NCI-H748 treated with DMSO at 0.1 percent for 48 hours (cell line): Measurements from ENCODE around the gene SAA2.
A peak's percentile ranks its signal among the peaks of the same experiment; 100 is the strongest.
"Not testable (repeated sequence)": the region's sequence is repeated elsewhere in the genome, so short reads cannot be mapped to it uniquely, and the experiment has no call there.

Experiments used
- DNase-seq: peaks from one replicate; lab custom pipeline; 2025; lab: John Stamatoyannopoulos, UW

The SAA2 gene

DNA sequence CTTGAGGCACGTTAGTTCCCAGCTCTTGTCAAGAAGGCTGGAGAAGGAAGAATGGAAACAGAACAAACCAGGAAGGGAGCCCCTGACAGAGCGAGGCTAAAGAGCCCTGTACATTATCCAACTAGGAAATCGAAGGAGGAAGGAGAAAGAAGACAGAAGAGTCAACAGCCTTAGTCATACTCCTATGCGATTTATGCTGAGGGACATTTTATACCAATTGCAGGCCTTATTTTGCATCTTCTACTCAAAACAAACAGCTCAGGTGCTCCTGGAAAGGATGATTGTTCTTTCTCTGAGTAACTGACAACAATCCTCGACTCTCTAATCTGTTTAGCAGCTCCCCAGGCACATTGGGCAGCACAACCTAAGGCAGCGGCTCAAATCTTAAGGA lies 1.3 kb downstream of the SAA2 start:
- not testable (repeated sequence) for DNase-seq

DNA sequence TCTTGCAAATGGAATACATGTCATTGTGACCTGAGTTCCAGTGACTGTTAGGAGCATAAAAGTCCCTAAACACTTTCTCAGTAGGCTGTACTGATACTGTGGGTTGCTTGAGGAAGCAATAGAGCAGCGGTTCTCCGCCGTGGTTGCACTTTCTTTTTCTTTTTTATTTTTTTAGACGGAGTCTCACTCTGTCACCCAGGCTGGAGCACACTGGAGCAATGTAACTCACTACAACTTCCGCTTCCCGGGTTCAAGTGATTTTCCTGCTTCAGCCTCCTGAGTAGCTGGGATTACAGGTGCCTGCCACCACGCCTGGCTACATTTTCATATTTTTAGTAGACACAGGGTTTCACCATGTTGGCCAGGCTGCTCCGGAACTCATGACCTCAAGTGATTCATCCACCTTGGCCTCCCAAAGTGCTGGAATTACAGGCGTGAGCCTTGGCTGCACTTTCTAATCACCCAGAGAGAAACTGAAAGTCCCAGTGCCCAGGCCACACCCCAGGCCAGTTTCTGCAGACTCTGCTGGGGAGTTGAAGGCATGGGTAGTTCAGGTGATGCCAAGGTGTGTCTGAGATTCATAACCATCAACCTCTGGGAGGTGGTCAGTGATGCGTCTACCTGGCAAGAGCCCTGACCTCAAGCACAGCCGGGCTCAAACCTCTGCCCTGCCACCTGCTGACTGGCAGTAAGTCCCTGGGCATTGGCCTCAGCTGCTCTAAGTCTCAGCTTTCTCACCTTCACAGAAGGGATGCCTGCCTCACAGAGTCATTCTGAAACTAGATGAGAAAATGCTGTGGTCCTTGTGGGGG lies 1.9 kb downstream of the SAA2 start:
- DNase-seq, result not testable (repeated sequence)

DNA sequence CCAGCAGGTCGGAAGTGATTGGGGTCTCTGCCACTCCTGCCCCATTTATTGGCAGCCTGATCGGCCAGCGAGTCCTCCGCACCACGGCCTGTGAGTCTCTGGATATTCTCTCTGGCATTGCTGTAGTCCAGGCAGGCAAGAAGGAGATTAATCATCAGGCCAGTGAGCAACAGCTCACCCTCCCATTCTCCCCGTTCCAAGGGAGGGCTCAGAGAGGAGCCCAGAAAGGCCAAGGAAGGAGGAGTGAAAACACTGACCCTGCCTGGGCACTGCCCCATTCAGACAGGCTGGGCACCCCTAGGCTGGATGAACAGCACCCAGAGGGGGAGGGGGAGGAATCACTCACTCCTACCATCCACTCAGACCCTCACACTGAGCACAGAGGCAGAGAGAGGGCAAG lies 3.1 kb downstream of the SAA2 start:
- DNase-seq, result no peak

GRCh38 chr11:18243783-18244362 lies 4.6 kb downstream of the SAA2 start:
- DNase-seq, result peak; percentile 70

GRCh38 chr11:18239655-18240054 lies 8.8 kb downstream of the SAA2 start:
- no peak for DNase-seq

DNA sequence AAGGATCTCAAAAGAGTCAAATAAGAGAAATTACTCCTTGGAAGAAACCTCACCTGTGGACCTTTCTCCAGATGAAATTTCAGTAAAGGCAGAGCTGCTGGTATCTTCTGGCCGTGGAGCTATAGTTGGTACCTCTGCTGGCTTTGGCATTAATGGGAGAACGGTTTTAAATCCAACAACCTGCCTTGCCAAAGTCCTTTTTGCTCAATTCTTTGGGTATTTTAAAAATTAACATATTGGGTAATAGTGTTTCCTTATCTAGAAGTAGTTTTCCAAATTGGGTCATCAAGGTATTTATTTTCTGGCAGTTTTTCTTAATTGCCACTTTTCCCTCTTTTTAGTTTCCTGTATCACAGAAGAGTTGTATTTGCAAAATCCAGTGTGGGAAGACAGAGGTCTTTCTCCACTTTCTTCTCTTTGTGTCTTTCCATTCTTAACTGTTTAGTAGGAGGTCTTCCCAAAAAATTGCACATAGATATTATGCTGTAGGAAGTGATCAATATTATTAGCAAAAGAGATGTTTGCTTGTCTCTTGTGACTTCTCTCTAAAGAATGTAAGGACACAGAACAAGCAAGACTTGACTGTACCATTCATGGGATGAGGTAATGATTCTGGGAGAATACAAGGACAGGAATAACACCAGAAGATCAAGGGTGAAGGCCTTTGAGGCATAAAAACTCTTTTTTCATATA lies 11.7 kb downstream of the SAA2 start, which contains the start of gene SAA4:
SAA4 (minus strand) TSS at position 139 of the 693 bp plus-strand sequence. CDS start 876 bp downstream, outside the sequence.
- no peak for DNase-seq

DNA sequence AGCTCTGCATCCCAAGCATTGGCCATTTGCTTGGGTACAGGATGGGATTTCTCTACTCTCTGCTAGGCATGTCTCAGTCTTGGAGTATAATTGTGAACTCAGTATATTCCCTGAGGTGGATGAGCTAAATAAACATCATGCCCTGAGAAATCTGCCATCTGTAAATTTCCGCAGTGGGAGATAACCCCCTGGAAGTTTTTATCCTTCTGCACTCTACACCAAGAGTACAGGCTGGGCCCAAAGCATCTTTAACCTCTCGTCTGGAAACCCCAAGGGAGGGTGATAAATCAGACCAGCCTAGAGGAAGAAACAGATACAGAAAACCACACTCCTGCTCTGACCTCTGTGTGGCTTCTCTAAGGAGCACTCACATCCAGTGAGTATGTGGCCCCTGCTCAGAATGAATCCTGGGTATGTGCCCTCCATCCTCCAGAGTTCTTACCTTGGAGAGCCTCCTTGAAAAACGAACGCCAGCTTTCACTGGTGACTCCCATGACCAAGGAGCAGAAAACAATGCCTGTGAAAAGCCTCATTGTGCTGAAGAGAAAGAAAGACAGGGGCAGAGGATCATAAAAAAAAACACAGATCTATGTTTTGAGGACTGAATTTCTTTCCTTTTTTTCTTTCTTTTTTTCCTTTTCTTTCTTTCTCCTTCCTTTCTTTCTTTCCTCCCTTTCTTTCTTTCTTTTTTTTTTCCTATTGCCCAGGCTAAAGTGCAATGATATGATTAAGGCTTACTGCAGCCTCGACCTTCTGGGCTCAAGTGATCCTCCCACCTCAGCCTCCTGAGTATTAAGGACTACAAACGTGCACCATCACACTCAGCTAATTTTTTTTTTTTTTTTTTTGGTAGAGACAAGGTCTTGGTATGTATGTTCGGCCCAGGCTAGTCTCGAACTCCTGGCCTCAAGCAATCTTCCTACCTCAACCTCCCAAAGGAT lies 12.8 kb downstream of the SAA2 start:
- DNase-seq, result no peak

DNA sequence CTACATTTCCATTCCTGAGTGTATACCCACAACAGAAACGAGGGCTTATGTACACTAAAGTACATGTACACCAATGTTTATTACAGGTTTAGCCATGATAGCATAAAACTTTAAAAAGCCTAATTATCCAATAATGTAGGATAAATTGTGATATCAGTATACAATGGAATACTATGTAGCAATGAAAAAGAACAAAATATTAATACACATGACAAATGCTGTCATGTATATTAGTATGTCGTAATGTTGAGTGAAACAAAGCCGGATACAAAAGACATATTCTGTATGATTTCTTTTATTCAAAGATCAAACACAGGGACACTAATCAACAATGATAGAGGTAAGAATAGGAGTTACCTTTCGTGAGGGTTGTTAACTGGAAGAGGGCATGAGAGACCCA lies 14.6 kb downstream of the SAA2 start:
- DNase-seq, result no peak

DNA sequence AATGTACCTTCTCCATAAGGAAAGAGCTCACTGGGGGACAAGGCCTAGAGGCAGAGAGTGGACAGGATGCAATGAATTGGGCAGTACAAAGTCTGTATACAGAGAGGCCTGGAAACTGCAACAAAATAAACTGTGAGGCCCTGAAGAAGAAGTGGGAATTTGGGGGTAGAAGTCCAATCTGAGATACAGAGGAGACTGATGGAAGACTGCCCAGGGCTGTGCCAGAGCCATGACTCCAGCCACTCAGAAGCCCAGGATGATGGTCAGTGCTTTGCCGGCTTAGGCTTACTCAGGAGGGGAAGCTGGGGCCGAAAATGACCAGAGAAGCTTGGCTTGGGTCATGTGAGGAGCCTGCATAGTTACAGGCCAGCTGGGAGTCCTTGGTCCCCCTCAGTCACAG lies 17.6 kb downstream of the SAA2 start:
- DNase-seq, result no peak

DNA sequence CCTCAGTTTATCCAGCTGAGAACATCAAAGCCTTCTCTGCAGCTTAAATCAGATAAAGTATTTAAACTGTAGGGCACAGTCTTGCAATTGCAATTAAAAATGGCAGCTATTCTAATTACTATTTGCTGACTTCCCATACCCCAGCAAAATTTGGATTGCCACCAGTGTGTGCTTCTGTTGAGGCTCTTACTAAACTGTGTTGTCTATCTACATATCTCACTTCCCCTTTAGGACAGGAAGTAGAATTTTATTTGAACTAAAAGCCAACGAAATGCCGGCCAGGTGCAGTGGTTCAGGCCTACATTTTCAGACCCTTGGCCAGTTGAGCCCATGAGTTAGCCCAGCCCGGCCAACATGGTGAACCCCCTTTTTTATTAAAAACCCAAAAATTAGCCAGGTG lies 19.0 kb downstream of the SAA2 start:
- no peak for DNase-seq

DNA sequence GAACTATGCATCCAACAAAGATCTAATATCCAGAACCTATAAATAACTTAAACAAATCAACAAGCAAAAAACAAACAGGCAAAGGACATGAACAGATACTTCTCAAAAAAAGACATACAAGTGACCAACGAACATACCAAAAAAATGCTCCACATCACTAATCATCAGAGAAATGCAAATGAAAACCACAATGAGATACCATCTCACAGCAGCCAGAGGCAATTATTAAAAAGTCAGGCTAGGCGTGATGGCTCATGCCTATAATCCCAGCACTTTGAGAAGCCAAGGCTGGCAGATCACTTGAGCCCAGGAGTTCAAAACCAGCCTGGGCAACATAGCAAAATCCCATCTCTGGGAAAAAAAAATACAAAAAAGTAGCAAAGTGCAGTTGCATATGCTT lies 22.6 kb downstream of the SAA2 start:
- no peak for DNase-seq

- no peak for DNase-seq
These were observed 24.7 kb downstream of the SAA2 start for GRCh38 chr11:18223591-18224387.

DNA sequence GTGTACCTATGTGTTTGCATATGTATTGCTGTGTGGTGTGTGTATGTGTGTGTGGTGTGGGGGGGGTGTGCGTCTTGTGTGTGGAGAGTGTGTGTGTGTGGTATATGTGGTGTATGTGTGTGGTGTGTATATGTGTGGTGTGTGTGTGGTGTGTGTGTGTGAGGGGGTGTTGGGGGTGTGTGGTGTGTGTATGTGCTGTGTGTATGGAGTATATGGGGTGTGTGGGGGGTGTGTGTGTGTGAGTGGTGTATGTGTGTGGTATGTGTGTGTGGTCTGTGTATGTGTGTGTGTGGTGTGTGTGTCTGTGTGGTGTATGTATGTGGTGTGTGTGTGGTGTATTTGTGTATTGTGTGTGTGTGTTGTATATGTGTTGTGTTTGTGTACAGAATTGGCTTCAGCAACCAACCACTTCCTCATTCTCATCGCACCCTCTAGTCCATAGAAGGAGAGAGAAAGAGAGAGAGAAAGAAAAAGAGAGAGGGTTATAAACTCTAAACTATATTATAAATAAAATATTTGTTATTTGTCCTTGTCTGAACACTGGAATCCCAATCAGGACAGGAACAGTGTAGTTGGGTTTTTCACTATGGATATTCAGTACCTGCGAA lies 25.6 kb downstream of the SAA2 start:
- DNase-seq, result no peak

DNA sequence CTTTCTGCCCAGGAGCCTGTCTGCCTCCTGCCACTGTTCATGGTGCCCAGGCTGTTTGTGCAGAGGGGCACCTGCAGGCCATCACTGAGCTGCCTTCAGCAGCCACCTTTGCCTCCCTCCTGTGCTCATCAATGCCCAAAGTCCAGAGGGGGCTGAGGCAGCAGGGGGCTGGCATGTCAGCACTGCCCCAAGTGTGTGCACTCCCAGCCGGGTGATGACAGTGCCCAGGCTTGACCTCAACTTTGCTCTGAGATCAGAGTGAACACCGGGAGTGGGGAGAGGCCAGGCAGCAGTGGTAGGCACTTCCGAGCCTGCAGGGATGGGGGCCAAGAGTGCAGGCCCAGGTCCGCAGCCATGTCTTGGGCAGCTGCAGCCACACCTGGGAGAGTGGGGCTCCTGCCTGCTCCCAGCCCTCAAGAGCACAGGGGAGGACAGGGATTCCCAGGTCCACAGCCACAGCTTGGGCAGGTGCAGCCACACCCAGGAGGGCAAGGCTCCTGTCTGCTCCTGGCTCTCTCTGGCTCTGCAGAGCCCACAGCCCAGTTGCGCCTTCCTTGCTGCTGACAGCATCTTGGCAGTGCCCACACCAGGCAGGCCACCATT lies 27.1 kb downstream of the SAA2 start:
- DNase-seq, result no peak

DNA sequence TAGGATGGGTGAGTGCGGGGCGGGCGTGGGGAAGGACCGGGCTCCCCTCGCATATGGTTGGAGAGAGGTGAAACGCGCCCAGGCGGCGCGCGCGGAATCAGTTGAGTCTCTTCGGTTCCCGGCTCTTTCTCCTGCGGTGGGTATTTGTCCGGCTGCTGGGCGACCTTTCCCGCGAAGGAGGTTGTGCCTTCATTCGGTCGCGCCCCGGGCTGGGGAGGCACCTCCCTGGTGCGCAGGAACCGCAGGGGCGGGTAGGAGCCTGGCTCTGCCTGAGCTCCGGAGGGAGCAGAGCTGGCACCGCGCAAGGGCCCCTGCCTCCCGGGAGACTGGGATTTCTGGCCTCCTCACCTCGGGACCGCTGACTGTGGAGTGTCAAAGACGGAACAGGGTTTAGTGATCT lies 39.4 kb downstream of the SAA2 start:
- no peak for DNase-seq

GRCh38 chr11:18204771-18205170 lies 43.7 kb downstream of the SAA2 start:
- DNase-seq, result no peak

- no peak for DNase-seq
These were observed 44.2 kb downstream of the SAA2 start for GRCh38 chr11:18204220-18204619.

DNA sequence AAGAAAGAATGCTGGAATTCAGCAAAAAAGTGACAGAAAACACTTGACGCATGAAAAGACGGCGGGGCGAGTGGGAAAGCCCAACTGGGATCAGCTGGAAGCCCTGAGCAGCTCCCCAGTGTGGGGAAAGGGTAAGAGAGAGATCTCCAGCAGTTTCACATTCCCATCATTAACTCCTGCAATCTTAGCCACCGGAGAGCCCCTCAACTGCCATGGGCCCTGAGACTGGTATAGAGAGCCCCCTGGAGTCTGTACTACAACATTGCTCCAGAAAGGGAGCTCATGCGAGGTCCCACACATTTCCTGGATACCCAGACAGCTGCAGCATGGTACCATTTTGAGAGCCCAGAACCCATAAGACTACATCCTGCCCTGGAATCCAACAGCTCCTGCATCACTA lies 44.7 kb downstream of the SAA2 start:
- peak; percentile 21 for DNase-seq

GRCh38 chr11:18197738-18198137 lies 50.7 kb downstream of the SAA2 start:
- DNase-seq, result not testable (repeated sequence)

DNA sequence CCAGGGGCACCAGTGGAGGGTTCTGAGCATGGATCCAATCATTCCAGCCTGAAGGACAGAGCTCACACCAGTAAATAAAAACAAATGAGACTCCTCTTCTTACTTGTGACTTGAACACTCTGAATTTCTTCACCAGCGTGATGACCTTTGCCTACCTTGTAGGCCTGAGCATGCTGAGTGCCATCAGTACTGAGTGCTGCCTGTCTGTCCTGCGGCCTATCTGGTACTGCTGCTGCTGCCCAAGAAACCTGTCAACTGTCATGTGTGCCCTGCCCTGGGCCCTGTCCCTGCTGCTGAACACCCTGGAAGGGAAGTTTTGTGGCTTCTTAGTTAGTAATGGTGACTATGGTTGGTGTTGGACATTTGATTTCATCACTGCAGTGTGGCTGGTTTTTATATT lies 51.9 kb downstream of the SAA2 start:
- no peak for DNase-seq
